Measurements from ENCODE around the gene GLT8D2.

GLT8D2 gene

DNA sequence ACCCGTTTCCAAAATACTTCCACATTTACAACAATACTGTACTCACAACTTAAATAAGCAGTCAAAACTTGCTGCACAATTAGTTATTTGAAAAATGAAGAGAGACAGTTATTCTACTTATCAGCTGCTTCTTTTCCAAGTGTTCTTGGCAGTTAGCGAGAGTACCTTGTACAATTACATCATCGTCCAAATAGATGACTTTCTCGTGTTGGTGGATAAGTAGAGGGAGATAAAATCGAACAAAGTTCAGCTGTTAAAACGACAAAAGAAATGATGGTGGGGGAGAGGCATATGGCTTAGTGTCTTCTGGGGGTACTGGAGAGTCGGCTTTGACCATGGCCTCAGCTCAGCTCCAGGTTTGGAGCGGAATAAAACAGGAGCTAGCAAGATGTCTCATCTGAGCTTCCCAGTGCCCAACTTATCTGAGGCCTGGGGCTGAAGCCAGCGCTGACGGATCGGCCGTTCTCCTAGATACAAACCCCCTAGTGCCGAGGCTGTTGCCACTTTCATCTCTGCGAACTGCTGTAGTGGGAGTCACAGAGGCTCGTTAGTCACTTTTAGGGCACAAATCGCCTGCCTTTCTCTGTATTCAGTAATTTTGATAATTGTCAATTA, 52.6 kb downstream of the GLT8D2 start:
- no peaks in the 10 kb centered on the region for H3K27me3 ChIP-seq (ENCODE audit: insufficient read depth, low read length)
- no peaks in the 10 kb centered on the region for H3K9me3 ChIP-seq (ENCODE audit: insufficient read depth, low read depth, low read length)
- no peak overlapping the region for H3K9ac ChIP-seq (ENCODE audit: low read depth, low read length)
- H3K27ac ChIP-seq (ENCODE audit: low read length), result no peak overlapping the region
- no peaks in the 10 kb centered on the region for H3K36me3 ChIP-seq (ENCODE audit: insufficient read depth, low read depth, low read length)
- no peaks in the 10 kb centered on the region for H3K4me1 ChIP-seq (ENCODE audit: insufficient read depth, low read length)
- no peak overlapping the region for H3K4me3 ChIP-seq (ENCODE audit: low read length)

DNA sequence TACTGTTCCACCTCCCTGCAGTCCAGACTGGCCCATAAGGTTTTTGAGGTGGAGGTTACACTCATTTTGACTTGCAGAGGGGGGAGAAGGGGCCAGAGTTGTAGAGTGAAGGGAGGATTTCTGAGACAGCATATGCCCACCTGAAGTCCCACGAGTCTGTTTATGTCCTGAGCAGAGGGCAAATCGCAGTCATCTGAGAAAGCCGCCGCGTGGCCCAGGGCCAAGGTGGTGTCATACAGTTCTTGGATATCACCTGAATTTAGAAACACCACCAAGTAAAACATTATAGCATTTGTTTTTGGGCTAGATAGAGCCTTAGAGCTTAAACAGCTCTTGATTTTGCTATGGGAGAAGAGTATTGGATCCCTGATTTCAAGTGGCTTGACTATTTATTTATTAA, 53.4 kb downstream of the GLT8D2 start:
- Histone ChIP-seq H3K27me3 (ENCODE audit: insufficient read depth, low read length) (no peaks in the 10 kb centered on the region), H3K27ac (ENCODE audit: low read length) (no peak overlapping the region), H3K36me3 (ENCODE audit: insufficient read depth, low read depth, low read length) (no peaks in the 10 kb centered on the region), H3K4me3 (ENCODE audit: low read length) (no peak overlapping the region), H3K9ac (ENCODE audit: low read depth, low read length) (no peak overlapping the region), H3K4me1 (ENCODE audit: insufficient read depth, low read length) (no peaks in the 10 kb centered on the region), H3K9me3 (ENCODE audit: insufficient read depth, low read depth, low read length) (no peaks in the 10 kb centered on the region)

DNA sequence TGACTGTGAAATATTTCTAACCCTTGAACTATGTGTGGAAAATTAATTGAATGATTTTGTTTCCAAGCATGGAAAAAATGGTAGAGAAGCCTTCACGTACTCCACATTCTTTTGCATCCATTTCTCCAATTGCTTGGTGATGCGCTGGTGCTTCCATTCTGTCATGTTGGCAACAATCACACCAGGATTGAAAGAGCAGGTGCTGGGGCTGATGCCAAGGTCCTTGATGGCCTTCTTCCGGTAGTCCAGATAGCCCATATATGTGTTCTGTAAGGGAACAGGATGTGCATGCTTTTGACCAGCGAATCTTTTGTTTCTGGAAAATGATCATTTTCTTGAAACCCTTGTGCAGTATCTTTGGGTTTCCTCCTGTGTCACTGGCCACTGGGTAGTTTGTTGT, 55.8 kb downstream of the GLT8D2 start:
- H3K9ac ChIP-seq (ENCODE audit: low read depth, low read length), result no peak overlapping the region
- no peak overlapping the region for H3K4me3 ChIP-seq (ENCODE audit: low read length)
- no peaks in the 10 kb centered on the region for H3K27me3 ChIP-seq (ENCODE audit: insufficient read depth, low read length)
- H3K9me3 ChIP-seq (ENCODE audit: insufficient read depth, low read depth, low read length), result no peaks in the 10 kb centered on the region
- no peak overlapping the region for H3K27ac ChIP-seq (ENCODE audit: low read length)
- peaks cover 5% of the 10 kb centered on the region for H3K36me3 ChIP-seq (ENCODE audit: insufficient read depth, low read depth, low read length)
- no peaks in the 10 kb centered on the region for H3K4me1 ChIP-seq (ENCODE audit: insufficient read depth, low read length)

DNA sequence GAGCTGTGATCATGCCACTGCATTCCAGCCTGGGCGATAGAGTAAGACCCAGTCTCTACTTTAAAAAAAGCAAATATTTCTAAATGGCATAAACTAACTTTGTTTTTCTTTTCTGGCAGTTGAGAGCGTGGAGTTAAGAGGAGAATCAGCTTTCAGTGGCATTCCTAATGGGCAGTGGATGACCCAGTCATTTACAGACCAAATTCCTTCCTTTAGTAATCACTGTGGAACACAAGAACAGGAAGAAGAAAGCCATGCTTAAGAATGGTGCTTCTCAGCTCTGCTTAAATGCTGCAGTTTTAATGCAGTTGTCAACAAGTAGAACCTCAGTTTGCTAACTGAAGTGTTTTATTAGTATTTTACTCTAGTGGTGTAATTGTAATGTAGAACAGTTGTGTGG, 63.2 kb downstream of the GLT8D2 start:
- no peaks in the 10 kb centered on the region for H3K27me3 ChIP-seq (ENCODE audit: insufficient read depth, low read length)
- H3K9me3 ChIP-seq (ENCODE audit: insufficient read depth, low read depth, low read length), result no peaks in the 10 kb centered on the region
- H3K27ac ChIP-seq (ENCODE audit: low read length), result no peak overlapping the region
- H3K4me1 ChIP-seq (ENCODE audit: insufficient read depth, low read length), result no peaks in the 10 kb centered on the region; the same call in 1 of the 2 replicates
- H3K4me3 ChIP-seq (ENCODE audit: low read length), result no peak overlapping the region
- H3K9ac ChIP-seq (ENCODE audit: low read depth, low read length), result no peak overlapping the region
- peaks cover 67% of the 10 kb centered on the region for H3K36me3 ChIP-seq (ENCODE audit: insufficient read depth, low read depth, low read length)

DNA sequence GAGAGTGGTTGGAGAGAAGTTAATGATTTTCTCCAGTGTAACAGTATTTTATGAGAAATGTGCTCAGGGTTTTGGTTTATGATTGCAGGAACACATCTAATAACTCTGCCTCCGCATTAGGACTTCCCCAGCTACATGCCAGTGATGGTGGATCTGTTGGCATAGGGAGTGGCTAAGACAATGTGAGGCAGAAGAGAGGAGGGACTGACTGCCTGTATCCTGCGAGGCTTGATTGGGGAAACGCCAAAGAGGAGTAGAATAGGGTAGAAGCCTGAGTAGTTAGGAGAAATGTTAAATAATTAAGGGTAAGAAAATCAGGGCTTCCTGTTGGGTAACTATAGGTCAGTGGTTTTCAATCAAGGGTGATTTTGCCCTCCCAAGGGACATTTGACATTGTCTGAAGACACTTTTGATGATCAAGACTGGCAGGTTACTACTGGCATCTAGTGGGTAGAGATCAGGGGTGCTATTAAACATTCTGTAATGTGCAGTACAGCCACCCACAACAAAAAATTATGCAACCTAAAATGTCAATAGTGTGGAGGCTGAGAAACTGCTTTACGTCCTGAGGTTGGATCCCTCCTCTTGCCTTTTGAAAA, 71.5 kb downstream of the GLT8D2 start:
- Histone ChIP-seq H3K27me3 (ENCODE audit: insufficient read depth, low read length) (no peaks in the 10 kb centered on the region), H3K9ac (ENCODE audit: low read depth, low read length) (no peak overlapping the region), H3K4me1 (ENCODE audit: insufficient read depth, low read length) (no peaks in the 10 kb centered on the region), H3K4me3 (ENCODE audit: low read length) (no peak overlapping the region), H3K36me3 (ENCODE audit: insufficient read depth, low read depth, low read length) (peaks cover 83% of the 10 kb centered on the region), H3K27ac (ENCODE audit: low read length) (no peak overlapping the region), H3K9me3 (ENCODE audit: insufficient read depth, low read depth, low read length) (no peaks in the 10 kb centered on the region)

DNA sequence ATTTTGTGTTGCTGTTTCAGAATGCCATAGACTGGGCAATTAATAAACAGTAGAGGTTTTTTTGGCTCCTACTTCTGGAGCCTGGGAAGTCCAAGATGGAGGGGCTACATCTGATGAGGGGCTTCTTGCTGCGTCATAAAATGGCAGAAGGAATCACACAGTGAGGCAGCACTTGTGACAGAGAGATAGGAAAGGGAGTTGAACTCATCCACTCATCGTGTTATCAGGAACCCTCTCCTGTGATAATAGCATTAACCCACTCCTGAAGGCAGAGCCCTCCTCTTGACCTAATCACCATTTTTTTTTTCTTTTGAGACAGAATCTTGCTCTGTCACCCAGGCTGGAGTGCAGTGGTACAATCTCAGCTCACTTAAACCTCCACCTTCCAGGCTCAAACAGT, 74.6 kb downstream of the GLT8D2 start:
- no peak overlapping the region for H3K9ac ChIP-seq (ENCODE audit: low read depth, low read length)
- H3K36me3 ChIP-seq (ENCODE audit: insufficient read depth, low read depth, low read length), result peaks cover 69% of the 10 kb centered on the region
- no peak overlapping the region for H3K27ac ChIP-seq (ENCODE audit: low read length)
- no peaks in the 10 kb centered on the region for H3K9me3 ChIP-seq (ENCODE audit: insufficient read depth, low read depth, low read length)
- H3K4me1 ChIP-seq (ENCODE audit: insufficient read depth, low read length), result no peaks in the 10 kb centered on the region
- no peak overlapping the region for H3K4me3 ChIP-seq (ENCODE audit: low read length)
- H3K27me3 ChIP-seq (ENCODE audit: insufficient read depth, low read length), result no peaks in the 10 kb centered on the region

DNA sequence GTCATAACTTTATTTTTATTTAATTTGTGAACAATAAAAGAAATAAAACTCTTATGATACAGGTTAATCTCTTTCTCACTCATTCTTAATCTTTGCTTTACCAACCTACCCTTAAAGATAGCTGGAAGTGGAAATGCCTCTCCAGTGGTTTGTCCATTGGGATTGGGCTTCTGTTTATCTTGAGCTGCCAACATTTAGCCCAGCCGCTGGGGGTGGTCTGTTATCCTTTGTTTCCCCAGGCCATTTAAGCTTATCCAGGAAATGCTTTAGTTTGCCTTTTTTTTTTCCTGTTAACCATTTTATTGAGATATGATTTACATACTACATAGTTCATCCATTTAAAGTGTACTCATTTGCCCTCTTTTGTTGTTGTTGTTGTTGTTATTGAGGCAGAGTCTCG, 76.1 kb downstream of the GLT8D2 start:
- Histone ChIP-seq H3K36me3 (ENCODE audit: insufficient read depth, low read depth, low read length) (peaks cover 66% of the 10 kb centered on the region), H3K9ac (ENCODE audit: low read depth, low read length) (no peak overlapping the region), H3K9me3 (ENCODE audit: insufficient read depth, low read depth, low read length) (no peaks in the 10 kb centered on the region), H3K4me1 (ENCODE audit: insufficient read depth, low read length) (no peaks in the 10 kb centered on the region), H3K4me3 (ENCODE audit: low read length) (no peak overlapping the region), H3K27me3 (ENCODE audit: insufficient read depth, low read length) (no peaks in the 10 kb centered on the region), H3K27ac (ENCODE audit: low read length) (no peak overlapping the region)

DNA sequence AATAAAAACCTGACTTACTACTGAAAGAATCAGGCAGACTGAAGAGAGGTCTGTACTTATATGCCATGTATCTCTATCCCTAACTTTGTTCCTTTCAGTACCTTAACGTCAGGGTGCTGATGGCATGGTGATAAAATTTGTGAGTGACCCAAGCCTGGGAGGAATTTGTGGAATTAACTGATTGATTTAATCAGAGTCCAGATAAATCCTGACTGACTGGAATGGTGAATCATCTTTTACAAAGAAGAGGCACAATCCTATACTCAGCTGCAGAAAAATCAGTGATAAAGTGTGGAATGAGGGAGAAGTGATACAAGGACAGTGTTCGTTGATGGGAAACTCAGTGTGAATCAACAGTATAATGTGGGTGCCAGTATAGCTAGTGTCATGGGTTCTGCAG, 80.6 kb downstream of the GLT8D2 start:
- peaks cover 4% of the 10 kb centered on the region; the same call in 1 of the 2 replicates for H3K4me1 ChIP-seq (ENCODE audit: insufficient read depth, low read length)
- H3K9me3 ChIP-seq (ENCODE audit: insufficient read depth, low read depth, low read length), result no peaks in the 10 kb centered on the region
- no peaks in the 10 kb centered on the region for H3K27me3 ChIP-seq (ENCODE audit: insufficient read depth, low read length)
- H3K9ac ChIP-seq (ENCODE audit: low read depth, low read length), result no peak overlapping the region
- no peak overlapping the region for H3K4me3 ChIP-seq (ENCODE audit: low read length)
- H3K36me3 ChIP-seq (ENCODE audit: insufficient read depth, low read depth, low read length), result peaks cover 45% of the 10 kb centered on the region; the same call in 1 of the 2 replicates
- no peak overlapping the region for H3K27ac ChIP-seq (ENCODE audit: low read length)

DNA sequence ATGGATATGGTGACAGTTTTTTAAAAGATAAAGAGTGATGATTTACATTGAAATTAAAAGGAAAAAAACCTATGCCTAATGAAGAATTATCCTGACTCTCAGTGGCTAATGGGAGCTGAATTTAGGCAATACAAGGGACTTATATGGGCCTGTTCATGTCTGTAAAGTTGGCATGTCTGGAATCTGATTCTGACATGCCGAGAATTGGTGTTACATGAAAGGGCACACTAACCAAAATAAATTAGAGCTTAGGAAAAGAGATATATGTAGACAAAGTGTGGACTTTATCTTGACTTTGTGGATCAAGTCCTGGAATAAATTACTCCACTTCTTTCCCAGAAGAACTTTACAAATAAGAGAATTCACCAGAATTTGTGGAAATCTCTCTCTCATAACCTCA, 83.3 kb downstream of the GLT8D2 start:
- H3K4me1 ChIP-seq (ENCODE audit: insufficient read depth, low read length), result peaks cover 4% of the 10 kb centered on the region; the same call in 1 of the 2 replicates
- H3K9me3 ChIP-seq (ENCODE audit: insufficient read depth, low read depth, low read length), result no peaks in the 10 kb centered on the region
- H3K27ac ChIP-seq (ENCODE audit: low read length), result peak overlapping the region; percentile 35
- H3K4me3 ChIP-seq (ENCODE audit: low read length), result peak overlapping the region; percentile 93
- no peaks in the 10 kb centered on the region for H3K27me3 ChIP-seq (ENCODE audit: insufficient read depth, low read length)
- H3K36me3 ChIP-seq (ENCODE audit: insufficient read depth, low read depth, low read length), result peaks cover 27% of the 10 kb centered on the region; the same call in 1 of the 2 replicates
- peak overlapping the region; percentile 100 for H3K9ac ChIP-seq (ENCODE audit: low read depth, low read length)

DNA sequence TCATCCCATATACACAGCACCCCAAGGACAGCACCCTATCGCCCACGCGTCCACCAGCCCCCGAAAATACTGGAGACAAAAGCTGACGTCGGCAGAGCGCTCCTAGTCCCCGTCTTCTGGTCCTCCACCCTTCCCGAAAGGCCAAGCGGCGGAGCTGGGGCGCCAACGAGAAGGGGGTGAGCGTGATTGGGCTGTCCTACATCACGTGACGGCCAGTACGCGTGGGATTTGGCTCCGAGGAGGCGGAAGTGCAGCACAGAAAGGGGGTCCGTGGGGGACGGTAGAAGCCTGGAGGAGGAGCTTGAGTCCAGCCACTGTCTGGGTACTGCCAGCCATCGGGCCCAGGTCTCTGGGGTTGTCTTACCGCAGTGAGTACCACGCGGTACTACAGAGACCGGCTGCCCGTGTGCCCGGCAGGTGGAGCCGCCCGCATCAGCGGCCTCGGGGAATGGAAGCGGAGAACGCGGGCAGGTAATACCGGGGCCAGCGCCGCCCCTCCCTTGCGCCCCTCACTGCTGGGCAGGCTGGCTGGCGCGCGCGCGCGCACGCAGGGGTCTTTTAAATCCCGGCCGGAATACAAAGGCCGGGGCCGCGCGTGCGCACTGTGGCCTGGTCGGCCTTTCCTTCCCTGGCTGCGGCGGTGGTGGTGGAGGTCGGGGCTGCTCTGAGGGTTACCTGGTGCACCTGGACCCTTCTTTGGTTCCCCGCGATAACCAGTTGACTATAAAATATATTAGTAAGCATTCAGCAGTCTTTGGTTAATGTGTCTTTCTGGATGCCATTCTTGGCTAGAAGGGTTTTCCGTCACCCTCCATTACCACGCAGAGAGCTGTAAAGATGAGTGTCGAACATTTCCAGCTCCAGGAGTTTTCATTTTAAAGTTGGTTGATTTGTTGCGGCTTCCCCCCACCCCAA, 84.1 kb downstream of the GLT8D2 start, which contains the start of gene TDG:
TSS of gene TDG (plus strand) at position 283 of the 915 bp plus-strand sequence. CDS start at position 449, 166 bp downstream.
- Histone ChIP-seq H3K27me3 (ENCODE audit: insufficient read depth, low read length) (no peaks in the 10 kb centered on the region), H3K9me3 (ENCODE audit: insufficient read depth, low read depth, low read length) (no peaks in the 10 kb centered on the region), H3K27ac (ENCODE audit: low read length) (peak within 1 kb of the TSS; percentile 89), H3K9ac (ENCODE audit: low read depth, low read length) (peak within 1 kb of the TSS; percentile 100), H3K4me1 (ENCODE audit: insufficient read depth, low read length) (peaks cover 4% of the 10 kb centered on the region; the same call in 1 of the 2 replicates), H3K4me3 (ENCODE audit: low read length) (peak within 1 kb of the TSS; percentile 93), H3K36me3 (ENCODE audit: insufficient read depth, low read depth, low read length) (peaks cover 23% of the 10 kb centered on the region; the same call in 1 of the 2 replicates)

DNA sequence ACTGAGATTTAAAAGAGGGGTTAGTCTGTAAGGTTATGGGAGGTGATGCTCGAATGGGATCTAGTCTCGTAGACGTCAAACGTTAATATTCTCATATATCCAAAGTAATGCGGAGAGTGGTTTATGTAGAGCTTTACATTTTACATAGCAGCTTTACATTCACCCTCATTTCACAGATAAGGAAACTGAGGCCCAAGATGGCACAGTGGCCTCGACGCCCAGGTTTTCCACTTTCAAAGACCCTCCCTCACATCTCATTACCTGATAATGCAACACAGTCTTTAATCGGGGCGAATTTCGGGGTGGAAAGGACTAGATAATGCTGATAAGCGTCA, 84.8 kb downstream of the GLT8D2 start:
- Histone ChIP-seq H3K4me3 (ENCODE audit: low read length) (peak overlapping the region; percentile 93), H3K27ac (ENCODE audit: low read length) (peak overlapping the region; percentile 89), H3K4me1 (ENCODE audit: insufficient read depth, low read length) (peaks cover 4% of the 10 kb centered on the region; the same call in 1 of the 2 replicates), H3K27me3 (ENCODE audit: insufficient read depth, low read length) (no peaks in the 10 kb centered on the region), H3K36me3 (ENCODE audit: insufficient read depth, low read depth, low read length) (peaks cover 23% of the 10 kb centered on the region; the same call in 1 of the 2 replicates), H3K9me3 (ENCODE audit: insufficient read depth, low read depth, low read length) (no peaks in the 10 kb centered on the region), H3K9ac (ENCODE audit: low read depth, low read length) (peak overlapping the region; percentile 100)

Measured in iPS-20b (cell line).